CD4-positive, alpha-beta T cell treated with Interleukin-10 for 1 hour (primary cell): ENCODE measurements around the gene ASTN2.

ENCODE experiments used
- DNase-seq: peaks from one replicate; pipeline ENCODE4 v3.0.0-alpha.2; 2020

Gene ASTN2

DNA sequence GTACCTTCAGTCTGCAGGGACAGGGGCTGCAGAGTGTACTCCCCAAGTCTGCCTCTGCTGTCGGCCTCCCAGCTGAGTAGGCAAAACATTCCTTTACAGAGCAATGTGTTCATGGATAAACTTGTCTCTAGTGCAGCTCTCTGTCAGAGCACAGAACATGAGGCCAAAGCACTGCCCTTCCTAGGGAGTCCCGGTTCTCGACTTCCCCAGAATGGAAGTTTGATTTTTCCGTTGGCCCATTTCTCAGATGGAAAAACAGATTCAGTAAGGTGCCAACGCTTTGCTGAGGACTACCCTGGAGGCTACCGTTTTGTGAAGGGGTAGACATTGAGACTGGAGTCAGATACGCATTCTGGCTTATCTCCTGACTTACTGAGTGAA is 728.2 kb downstream of the ASTN2 start:
- DNase-seq: no peak

DNA sequence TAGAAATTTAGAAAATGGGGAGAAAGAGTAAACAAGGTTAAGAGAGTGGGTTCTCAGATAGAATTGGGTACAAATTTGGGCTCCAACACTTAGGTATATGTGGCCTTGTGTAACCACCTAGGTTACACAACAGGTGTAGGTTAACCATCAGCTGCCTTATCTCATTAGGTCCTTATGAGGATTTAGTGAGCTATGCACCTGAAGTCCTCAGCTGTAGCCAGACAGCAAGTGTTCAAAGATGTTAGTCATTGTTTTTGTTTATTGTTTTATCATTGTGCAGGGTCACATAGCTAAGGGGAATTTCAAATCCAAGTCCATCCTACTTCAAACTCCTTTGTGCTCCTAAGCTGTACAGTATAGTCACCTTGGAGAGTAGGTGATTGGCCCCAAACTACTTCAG is 728.7 kb downstream of the ASTN2 start:
- DNase-seq: no peak

DNA sequence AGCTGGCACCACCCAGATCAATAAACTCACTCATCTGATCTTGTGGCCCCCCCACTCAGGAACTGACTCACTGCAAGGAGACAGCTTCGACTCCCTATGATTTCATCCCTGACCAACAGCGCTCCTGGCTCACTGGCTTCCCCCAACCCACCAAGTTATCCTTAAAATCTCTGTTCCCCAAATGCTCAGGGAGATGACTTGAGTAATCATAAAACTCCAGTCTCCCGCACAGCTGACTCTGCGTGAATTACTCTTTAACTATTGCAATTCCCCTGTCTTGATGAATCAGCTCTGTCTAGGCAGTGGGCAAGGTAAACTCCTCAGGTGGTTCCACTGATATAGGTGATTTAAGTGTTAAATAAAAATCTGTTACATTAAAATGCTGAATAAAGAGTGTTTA is 729.7 kb downstream of the ASTN2 start:
- no peak for DNase-seq

DNA sequence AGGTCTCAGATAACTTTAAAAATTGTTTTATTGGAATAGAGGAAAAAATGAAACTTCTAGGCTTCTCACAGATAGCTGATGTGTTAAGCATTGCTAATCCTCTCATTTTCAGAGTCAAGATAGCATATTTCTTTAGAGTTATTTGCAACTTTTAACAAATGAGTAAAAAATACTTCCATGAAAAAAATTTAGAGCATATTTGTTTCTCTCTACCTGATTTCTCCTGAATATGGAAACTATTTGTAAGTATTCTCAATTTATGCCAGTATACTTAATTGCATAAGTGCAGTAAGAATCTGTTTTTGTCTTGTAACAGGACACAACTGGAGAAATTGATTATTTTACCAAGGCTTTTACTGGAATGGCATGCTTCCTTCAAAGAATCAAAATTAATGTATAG is 731.3 kb downstream of the ASTN2 start:
- DNase-seq: no peak

DNA sequence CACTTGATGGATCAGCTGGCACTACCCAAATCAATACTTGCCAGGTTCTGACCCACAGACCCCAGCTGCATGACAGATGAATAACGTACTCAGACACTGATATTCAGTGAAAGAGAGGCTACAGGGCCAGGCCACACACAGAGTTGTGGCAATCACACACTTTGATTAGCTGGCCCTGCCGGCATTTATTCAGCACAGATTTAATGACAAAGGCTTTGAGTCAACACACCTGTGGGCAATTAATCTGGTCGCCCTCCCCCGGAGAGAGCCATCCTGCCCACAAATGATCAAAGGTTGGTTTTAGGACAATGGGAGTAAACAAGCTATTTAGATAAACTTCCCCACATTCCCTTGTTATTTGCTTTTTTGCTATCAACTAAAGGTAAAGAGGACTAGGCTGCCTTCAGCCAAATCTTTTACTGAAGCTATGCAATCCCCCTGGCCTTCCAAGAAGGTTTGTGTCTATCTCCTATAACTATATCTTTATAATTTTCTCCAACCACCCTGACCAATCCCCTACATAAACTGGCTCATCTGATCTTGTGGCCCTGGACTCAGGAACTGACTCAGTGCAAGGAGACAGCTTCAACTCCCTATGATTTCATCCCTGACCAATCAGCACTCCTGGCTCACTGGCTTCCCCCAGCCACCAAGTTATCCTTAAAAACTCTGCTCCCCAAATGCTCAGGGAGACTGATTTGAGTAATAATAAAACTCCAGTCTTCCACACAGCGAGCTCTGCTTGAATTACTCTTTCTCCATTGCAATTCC is 740.5 kb downstream of the ASTN2 start:
- DNase-seq: no peak

DNA sequence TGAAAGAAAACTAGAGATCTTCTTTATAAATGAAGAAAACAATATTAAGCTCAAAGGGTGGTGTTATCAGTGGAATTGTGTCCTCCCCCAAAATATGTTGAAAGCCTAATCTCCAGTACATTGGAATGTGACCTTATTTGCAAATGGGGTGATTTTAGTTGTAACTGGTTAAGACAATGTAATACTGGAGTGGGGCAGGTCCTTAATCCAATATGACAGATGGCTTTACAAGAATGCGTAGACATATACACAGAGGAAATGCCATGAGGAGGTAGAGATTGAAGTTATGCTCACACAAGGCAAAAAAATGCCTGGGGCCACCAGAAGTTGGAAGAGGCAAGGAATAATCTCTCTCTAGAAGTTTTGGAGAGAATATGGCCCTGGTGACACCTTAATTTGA is 741.5 kb downstream of the ASTN2 start:
- no peak for DNase-seq

DNA sequence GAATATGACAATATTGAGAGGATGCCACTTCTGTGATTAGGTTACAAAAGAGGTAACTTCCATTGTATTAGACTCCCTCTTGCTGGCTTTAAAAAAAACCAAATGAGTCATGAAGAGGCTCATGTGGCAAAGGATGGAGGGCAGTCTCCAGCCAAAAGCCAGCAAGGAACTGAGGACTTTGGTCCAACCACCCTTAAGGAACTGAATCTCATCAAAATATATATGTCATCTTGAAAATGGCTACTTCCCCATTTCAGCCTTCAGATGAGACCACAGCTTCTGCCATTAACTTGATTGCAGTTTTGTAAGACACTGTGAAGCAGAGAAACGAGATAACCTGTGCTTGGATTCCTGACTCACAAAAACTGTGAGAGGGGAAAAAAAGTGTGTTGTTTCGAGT is 743.3 kb downstream of the ASTN2 start:
- DNase-seq: no peak

DNA sequence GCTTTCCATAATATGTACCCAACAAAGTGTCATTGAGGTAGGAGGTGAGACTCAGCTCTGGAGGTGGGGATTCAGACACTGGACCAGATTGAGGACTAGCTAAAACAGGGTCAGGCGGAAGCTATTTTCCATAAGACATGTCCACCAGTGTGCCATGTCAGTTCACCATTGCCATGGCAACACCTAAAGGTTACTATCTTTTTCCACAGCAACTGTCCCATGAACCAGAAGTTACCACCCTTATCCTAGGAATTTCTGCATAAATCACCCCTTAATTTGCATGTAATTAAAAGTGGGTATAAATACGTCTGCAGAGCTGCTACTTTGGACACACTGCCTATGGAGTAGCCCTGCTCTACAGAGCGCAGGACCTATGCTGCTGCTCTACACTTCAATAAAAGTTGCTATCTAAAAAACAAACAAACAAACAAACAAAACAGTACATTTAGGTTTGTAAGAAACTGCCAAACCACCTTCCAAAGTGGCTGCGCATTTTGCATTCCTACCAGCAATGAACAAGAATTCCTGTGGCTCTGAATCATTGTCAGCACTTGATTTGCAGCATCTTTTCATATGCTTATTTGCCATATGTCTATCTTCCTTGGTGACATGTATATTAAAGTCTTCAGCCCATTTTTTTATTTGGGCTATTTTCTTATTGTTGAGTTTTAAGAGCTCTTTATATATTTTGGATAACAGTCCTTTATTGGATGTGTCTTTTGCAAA is 745.7 kb downstream of the ASTN2 start:
- no peak for DNase-seq

DNA sequence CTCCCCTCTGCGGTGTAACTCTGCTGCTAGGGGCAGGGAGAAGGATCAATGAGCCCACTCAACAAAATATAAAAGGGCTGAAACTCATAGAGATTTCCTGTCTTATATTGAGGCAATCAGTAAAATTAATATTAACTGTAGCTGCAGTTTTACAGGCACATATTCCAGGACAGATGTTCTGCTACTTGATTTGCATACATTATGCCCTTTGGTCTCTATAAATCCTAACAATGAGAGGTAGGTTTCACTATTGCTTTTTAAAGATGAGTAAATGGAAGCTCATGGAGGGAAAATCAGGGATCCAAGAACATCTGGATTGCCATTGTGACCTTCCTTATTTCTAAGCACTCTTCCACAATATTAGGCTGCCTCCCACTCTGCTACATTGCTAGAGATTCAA is 751.3 kb downstream of the ASTN2 start:
- DNase-seq: no peak

DNA sequence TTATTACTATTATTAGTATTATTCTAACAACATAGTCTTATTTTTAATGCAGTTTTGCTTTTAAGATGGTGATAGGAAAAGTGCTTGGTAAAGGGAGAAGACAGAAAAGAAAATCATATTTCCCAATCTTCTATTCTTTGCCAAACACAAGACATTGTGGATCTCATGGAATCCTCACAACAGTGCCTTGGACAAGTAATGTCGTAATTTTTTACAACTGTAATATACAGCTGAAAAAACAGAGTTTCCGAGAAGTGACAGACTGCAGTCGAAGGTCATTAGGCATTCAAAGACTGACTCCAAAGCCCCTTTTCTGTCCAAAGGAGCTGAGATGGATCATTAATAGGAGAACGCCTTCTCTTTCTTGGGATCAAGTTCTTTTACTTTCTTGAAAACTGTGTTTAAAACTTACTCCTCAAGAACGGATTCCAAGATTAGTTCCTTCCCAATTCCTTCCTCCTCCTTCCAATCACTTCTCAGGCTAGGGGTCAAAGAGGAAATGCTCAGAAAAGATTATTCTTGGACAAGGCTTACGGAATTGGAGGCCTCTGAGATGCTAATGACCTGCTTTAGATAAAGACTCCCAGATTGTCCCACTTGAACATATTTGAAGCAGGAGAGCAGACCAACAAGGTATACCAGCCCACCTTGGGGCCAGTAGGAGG is 752.1 kb downstream of the ASTN2 start:
- no peak for DNase-seq

DNA sequence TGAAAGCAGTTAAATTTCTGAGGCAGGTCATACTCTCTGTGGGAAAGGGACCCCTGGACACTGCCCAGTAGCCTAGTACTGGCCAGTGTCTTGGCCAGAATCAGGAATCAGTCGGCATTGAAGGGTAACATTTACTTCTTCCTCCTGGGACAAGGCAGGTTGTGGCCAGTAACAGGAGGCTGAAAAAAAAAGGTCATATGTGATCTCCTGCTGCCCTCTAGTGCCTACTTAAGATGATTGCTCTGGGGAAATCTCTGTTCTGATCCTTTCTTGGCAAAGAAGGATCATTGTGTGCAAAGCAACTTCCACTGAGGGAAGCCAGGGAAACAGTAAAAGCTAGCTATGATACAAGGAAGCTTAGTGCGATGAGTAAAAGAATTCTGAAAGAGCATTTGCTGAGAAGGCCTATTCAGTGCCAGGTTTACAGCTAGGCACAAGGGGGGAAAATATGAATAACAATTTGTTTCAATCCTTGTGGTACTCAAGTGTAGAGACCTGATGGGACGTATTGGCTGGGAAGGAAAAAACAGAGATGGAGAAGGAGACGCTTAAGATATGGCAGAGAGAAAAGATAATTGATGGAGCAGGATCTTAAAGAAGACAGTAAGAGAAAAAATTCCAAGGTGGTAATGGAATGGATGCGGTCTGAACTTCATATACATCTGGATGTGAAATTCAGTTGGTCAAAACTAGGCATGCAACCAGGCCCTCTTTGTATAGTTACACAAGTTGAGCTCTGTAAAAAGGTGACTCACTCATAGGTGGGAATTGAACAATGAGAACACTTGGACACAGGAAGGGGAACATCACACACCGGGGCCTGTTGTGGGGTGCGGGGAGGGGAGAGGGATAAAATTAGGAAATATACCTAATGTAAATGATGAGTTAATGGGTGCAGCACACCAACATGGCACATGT is 753.6 kb downstream of the ASTN2 start:
- peak; percentile 38 for DNase-seq

DNA sequence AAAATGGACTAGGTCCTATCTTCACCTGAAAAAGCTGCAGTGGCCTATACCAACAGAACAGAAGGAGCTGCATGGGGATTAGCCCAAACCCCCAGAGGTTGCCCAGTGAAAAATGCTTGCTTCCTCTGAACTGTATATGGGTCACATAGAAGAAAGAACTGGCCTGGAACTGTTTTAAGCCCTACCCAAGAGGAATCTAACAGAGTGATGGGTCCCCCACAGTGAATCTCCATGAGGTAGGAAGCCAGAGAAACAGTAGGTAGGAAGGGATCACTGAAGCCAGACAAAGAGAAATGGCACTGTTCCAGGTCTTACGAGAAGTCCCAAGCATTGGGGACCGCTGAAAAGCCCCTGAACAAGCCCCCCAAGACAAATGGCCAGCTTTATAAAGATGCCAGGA is 756.6 kb downstream of the ASTN2 start:
- no peak for DNase-seq

DNA sequence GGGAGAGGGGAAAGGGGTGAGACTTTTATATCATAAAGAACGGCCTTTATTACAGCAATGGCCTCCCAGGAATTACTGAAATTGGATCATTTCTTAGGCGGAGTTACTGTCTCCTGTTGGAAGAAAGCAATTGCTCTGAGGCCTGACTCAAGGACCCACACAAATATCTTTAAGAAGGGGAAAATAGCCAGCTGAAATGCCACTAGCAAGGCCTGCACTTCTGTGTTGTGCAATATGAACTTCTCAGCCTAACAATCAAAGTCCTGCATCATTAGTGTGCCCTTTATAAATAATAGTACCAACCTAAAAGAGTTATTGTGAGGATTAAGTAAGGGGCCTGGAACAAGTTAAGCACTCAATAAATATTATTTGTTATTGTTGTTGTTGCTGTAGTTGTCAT is 757.9 kb downstream of the ASTN2 start:
- DNase-seq: no peak

DNA sequence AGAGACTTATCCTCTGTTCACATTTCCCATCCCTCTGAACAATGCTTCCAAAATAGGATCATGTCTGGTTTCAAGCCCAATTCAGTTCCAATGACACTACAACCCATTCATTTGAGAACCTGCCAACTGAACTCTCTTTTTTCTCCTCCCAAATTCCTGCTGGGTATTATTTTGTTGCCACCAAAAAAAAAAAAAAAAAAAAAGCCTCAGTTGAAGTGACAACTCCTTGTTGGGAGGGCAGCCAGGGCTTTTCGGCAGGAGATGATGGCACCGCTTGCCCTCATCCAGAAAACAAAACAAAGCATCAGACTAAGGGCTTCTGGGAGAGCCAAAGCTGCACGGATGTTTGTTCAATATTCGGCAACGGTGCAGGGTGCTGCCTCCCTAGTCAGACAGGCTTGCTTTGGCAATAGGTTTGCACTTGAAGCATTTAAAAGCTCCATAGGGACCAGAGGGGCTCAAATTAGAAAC is 758.3 kb downstream of the ASTN2 start:
- no peak for DNase-seq

DNA sequence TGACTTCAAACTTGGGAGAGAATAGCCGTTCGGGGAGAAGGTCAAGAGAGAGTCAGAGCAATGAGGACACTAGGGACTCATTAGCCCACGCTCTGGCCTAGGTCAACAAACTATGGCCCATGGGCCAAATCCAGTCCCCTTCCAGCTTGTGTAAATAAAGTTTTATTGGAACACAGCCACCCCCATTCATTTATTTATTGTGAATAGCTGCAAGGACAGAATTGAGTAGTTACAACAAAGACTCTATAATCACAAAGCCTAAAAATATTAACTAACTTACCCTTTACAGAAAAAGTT is 760.9 kb downstream of the ASTN2 start:
- DNase-seq: no peak

DNA sequence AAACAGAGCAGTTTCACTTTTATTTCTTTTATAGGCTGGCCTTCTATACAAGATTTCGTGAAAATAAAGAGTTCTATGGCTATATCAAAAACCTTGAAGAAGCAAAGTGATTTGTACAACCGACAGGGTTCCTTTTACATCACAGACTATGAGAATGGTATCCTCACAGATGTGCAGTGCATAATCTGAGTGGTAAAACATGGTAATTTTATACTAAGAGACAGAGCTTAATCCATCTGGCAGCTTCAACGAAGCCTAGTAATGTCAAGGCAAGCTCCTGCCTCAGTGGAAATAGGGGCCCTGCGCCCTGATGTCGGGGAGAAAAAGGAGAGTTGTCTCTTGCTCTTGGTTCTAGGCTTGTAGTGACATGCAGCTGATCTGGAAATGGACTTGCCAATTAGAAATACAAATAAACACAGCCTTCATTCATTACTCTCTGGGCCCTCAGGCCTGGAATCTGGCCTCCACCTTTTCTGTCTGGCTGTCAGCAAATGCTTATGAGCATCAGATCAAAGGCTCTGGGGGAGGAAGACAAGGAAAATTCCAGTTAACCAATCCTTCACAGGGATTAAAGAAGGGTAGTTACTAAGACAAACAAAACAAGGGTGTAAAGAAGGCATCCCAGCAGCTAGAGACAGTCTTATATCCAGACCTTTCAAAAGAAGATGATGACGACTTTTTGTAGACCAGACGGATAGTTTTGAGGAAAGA is 761.4 kb downstream of the ASTN2 start:
- no peak for DNase-seq

DNA sequence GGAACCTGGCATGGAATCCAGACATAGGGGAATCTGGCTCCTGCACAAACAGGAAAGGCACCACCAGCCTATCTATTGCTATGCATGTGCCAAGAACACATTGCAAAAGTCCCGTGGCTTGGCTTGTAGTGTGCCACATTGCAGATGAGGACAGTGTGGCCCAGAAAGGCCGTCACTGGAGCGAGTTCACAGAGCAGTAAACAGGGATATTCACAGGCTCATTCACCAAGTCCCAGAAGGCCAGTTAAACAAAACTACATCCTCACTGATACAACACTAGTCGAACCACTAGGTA is 767.4 kb downstream of the ASTN2 start:
- no peak for DNase-seq

DNA sequence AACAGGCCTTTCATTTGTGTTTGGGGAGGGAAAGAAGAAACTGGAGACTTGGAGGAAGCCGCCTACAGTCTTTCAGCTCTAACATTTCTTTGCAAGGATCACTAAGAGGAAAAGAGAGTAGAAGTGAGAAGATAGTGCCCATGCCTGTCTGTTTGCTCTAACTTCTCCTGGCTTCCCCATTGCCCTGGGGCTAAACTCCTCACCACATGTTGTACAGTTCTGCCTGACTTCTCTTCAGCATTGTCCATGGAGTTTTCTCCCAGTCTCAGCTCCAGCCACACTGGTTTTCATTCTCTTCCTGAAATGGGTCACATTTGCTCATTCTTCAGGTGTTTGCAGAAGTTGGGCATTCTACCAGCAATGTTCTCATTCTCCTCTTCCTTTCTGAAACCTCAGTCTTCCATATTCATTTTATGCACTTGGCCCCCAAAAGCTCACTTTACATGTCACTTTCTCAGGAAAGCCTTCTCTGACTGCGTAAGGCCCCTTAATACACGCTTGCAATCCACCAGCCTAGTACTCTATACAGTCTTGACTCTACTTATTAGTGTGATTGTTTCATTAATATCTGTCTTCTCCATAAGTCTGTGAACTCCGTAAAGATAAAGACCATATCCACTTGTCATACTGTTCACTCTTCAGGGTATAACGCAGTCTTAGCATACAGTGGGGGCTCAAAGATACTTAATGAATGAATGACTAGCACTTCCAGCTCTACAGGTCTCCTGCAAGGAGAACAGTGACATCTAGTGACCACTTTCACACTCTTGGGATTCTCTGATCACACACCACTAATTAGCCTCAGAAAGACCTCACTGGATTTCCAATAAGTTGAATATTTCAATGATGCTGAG is 768.0 kb downstream of the ASTN2 start:
- no peak for DNase-seq

DNA sequence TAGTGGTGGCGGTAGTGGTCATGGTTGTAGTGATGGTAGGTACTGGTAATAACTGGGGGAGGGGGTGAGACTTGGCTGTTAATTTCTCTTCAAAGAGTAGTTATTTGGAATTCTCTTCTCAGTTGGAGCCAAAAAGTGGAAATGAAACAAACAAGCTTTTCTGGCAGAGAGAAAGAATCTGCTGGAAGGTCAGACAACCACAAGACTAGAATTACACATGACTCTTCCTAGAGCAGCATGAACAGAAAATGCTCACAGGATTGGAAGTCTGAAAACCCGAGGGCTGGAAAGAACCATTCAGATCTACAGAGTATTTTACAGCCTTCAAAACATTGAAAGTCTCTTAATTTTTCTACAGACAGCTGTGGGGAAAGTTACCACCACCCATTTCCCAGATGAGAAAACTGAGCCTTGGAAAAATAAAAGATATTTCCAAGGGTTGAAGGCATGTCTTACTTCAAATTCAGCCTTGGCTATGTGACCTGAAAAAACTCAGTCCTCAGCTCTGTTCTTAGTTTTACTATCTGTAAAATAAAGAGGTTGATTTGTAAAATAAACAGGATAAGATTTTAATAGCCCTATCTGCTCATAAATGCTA is 770.7 kb downstream of the ASTN2 start:
- no peak for DNase-seq

DNA sequence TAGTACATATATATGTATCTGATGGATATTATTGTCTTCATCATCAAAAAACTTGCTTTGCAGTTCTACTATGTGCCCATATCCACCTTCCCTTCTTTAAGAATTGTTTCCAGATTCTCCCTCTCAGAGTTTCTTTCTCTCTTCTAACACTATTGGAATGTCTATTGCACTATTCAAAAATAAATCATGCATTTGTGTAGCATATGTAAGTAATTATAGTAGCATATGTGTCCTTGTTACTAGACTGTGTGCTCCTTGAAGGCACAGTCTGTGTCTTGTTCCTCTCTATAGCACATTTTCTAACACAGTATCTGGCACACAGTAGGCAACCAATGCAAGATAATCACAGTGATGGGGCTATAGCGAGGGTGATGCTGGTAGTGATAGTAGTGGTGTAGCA is 771.2 kb downstream of the ASTN2 start:
- DNase-seq: no peak
